Measurements from ENCODE around the gene CYTH1. TPM values are rescaled to one million over a fixed set of nuclear protein-coding genes. Genes with fewer than 3 reads are reported as not detected.
"Not testable (repeated sequence)": the region's sequence is repeated elsewhere in the genome, so short reads cannot be mapped to it uniquely, and the experiment has no call there.

Gene CYTH1
- total RNA-seq, 1 experiment from 2014 or later: 20.0 TPM

DNA sequence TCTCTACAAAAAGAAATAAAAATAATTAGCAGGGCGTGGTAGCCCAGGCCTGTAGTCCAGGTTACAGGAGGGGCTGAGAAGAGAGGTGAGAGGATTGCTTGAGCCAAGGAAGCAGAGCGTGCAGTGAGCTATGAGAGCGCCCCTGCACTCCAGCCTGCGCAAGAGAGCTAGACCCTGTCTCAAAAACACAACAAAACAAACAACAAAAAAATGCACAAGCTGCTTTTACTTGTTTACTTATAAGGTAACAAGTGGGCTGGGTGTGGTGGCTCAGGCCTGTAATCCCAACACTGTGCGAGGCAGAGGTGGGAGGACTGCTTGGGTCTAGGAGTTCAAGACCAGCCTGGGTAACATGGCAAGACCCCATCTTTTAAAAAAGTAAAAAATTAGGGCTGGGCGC lies 1.7 kb downstream of the CYTH1 start:
- TF ChIP-seq GRHL2 (CRISPR knock-in tag; IDR thresholded peaks at IDR 0.05; ENCODE audit: insufficient replicate concordance, severe bottlenecking): no peak
- TF ChIP-seq TEAD4 (CRISPR knock-in tag; IDR thresholded peaks at IDR 0.05): no peak
- TF ChIP-seq SOX15 (CRISPR knock-in tag; IDR thresholded peaks at IDR 0.05): no peak
- TF ChIP-seq, protein P1, sequence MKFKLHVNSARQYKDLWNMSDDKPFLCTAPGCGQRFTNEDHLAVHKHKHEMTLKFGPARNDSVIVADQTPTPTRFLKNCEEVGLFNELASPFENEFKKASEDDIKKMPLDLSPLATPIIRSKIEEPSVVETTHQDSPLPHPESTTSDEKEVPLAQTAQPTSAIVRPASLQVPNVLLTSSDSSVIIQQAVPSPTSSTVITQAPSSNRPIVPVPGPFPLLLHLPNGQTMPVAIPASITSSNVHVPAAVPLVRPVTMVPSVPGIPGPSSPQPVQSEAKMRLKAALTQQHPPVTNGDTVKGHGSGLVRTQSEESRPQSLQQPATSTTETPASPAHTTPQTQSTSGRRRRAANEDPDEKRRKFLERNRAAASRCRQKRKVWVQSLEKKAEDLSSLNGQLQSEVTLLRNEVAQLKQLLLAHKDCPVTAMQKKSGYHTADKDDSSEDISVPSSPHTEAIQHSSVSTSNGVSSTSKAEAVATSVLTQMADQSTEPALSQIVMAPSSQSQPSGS (CRISPR knock-in tag; IDR thresholded peaks at IDR 0.05; ENCODE audit: borderline replicate concordance, low read depth): no peak
- no peak for TF ChIP-seq RELA (CRISPR knock-in tag; IDR thresholded peaks at IDR 0.05; ENCODE audit: borderline replicate concordance)
- no peak for TF ChIP-seq RORB (CRISPR knock-in tag; IDR thresholded peaks at IDR 0.05)
- TF ChIP-seq, protein P2, sequence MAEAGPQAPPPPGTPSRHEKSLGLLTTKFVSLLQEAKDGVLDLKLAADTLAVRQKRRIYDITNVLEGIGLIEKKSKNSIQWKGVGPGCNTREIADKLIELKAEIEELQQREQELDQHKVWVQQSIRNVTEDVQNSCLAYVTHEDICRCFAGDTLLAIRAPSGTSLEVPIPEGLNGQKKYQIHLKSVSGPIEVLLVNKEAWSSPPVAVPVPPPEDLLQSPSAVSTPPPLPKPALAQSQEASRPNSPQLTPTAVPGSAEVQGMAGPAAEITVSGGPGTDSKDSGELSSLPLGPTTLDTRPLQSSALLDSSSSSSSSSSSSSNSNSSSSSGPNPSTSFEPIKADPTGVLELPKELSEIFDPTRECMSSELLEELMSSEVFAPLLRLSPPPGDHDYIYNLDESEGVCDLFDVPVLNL (CRISPR knock-in tag; IDR thresholded peaks at IDR 0.05; ENCODE audit: borderline replicate concordance, low read depth): no peak
- no peak for TF ChIP-seq ZNF138 (CRISPR knock-in tag; conservative IDR thresholded peaks at IDR 0.05)
- TF ChIP-seq, protein P3, sequence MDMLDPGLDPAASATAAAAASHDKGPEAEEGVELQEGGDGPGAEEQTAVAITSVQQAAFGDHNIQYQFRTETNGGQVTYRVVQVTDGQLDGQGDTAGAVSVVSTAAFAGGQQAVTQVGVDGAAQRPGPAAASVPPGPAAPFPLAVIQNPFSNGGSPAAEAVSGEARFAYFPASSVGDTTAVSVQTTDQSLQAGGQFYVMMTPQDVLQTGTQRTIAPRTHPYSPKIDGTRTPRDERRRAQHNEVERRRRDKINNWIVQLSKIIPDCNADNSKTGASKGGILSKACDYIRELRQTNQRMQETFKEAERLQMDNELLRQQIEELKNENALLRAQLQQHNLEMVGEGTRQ (CRISPR knock-in tag; IDR thresholded peaks at IDR 0.05): no peak
- TF ChIP-seq, protein P4, sequence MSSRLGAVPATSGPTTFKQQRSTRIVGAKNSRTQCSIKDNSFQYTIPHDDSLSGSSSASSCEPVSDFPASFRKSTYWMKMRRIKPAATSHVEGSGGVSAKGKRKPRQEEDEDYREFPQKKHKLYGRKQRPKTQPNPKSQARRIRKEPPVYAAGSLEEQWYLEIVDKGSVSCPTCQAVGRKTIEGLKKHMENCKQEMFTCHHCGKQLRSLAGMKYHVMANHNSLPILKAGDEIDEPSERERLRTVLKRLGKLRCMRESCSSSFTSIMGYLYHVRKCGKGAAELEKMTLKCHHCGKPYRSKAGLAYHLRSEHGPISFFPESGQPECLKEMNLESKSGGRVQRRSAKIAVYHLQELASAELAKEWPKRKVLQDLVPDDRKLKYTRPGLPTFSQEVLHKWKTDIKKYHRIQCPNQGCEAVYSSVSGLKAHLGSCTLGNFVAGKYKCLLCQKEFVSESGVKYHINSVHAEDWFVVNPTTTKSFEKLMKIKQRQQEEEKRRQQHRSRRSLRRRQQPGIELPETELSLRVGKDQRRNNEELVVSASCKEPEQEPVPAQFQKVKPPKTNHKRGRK (CRISPR knock-in tag; IDR thresholded peaks at IDR 0.05; ENCODE audit: borderline replicate concordance): no peak
- TF ChIP-seq, protein P5, sequence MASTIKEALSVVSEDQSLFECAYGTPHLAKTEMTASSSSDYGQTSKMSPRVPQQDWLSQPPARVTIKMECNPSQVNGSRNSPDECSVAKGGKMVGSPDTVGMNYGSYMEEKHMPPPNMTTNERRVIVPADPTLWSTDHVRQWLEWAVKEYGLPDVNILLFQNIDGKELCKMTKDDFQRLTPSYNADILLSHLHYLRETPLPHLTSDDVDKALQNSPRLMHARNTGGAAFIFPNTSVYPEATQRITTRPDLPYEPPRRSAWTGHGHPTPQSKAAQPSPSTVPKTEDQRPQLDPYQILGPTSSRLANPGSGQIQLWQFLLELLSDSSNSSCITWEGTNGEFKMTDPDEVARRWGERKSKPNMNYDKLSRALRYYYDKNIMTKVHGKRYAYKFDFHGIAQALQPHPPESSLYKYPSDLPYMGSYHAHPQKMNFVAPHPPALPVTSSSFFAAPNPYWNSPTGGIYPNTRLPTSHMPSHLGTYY (CRISPR knock-in tag; IDR thresholded peaks at IDR 0.05): no peak
- no peak for TF ChIP-seq NR2C2 (CRISPR knock-in tag; IDR thresholded peaks at IDR 0.05)
- no peak for TF ChIP-seq NR1H2 (CRISPR knock-in tag; IDR thresholded peaks at IDR 0.05)
- TF ChIP-seq TP53 (CRISPR knock-in tag; IDR thresholded peaks at IDR 0.05): no peak
- TF ChIP-seq FOXJ3 (CRISPR knock-in tag; IDR thresholded peaks at IDR 0.05; ENCODE audit: borderline replicate concordance): no peak
- POLR2A ChIA-PET: no interaction called here
- CTCF ChIA-PET: interaction anchor here (1.0 to 1.2 kb wide), 2 partner anchors 34 to 72 kb away, joined by 3 read pairs; no protein-coding TSS in a partner anchor
- Mint-ChIP-seq H3K27me3 (ENCODE audit: low read depth) (peaks cover 3% of the 10 kb centered on the region; the same call in 1 of the 2 replicates), H3K36me3 (no peaks in the 10 kb centered on the region), H3K4me3 (peak overlapping the region; percentile 37), H3K27ac (no peak overlapping the region), H3K9me3 (no peaks in the 10 kb centered on the region), H3K4me1 (peaks cover 19% of the 10 kb centered on the region)
- DNase-seq (ENCODE audit: low spot score): no peak
- ATAC-seq: no peak

DNA sequence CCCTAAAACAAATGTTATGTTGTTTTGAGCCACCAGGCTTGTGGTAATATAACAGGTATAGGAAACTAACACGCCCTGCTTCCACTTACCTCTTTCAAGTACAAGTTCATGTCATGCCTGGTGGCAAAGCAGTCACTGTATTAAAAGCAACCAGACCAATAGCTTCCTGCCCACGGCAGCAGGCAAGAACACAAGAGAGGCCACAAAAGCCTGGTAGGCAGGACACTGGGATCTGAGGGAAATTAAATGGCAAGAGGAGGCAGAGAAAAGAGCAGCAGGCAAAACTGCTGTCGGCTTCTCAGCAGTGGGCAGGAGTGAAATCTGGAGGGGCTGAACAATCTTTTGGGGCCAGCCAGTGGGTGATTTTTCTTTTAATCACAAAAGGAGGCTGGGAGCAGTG lies 2.2 kb downstream of the CYTH1 start:
- TF ChIP-seq ZNF423 (CRISPR knock-in tag; IDR thresholded peaks at IDR 0.05) (no peak), PRRX2 (CRISPR knock-in tag; IDR thresholded peaks at IDR 0.05) (no peak), FOXP1 (CRISPR knock-in tag; IDR thresholded peaks at IDR 0.05; ENCODE audit: borderline replicate concordance) (no peak), RELA (CRISPR knock-in tag; IDR thresholded peaks at IDR 0.05; ENCODE audit: borderline replicate concordance) (no peak), NFATC4 (CRISPR knock-in tag; IDR thresholded peaks at IDR 0.05) (no peak), RORB (CRISPR knock-in tag; IDR thresholded peaks at IDR 0.05) (no peak), ZNF317 (CRISPR knock-in tag; IDR thresholded peaks at IDR 0.05; ENCODE audit: borderline replicate concordance, low read depth) (no peak), NR1H2 (CRISPR knock-in tag; IDR thresholded peaks at IDR 0.05) (no peak), ZNF263 (CRISPR knock-in tag; IDR thresholded peaks at IDR 0.05; ENCODE audit: low read depth) (no peak)
- TF ChIP-seq, protein P6, sequence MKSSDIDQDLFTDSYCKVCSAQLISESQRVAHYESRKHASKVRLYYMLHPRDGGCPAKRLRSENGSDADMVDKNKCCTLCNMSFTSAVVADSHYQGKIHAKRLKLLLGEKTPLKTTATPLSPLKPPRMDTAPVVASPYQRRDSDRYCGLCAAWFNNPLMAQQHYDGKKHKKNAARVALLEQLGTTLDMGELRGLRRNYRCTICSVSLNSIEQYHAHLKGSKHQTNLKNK (CRISPR knock-in tag; IDR thresholded peaks at IDR 0.05): no peak
- TF ChIP-seq, protein P3 (CRISPR knock-in tag; IDR thresholded peaks at IDR 0.05): no peak
- TF ChIP-seq, protein P7, sequence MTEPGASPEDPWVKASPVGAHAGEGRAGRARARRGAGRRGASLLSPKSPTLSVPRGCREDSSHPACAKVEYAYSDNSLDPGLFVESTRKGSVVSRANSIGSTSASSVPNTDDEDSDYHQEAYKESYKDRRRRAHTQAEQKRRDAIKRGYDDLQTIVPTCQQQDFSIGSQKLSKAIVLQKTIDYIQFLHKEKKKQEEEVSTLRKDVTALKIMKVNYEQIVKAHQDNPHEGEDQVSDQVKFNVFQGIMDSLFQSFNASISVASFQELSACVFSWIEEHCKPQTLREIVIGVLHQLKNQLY (CRISPR knock-in tag; IDR thresholded peaks at IDR 0.05): no peak
- Mint-ChIP-seq H3K4me1 (peaks cover 20% of the 10 kb centered on the region), H3K27ac (peak overlapping the region; percentile 86), H3K36me3 (no peaks in the 10 kb centered on the region), H3K9me3 (no peaks in the 10 kb centered on the region), H3K4me3 (peak overlapping the region; percentile 37), H3K27me3 (ENCODE audit: low read depth) (peaks cover 3% of the 10 kb centered on the region; the same call in 1 of the 2 replicates)
- POLR2A ChIA-PET: no interaction called here
- ATAC-seq: no peak
- no peak for DNase-seq (ENCODE audit: low spot score)
- CTCF ChIA-PET: no interaction called here

DNA sequence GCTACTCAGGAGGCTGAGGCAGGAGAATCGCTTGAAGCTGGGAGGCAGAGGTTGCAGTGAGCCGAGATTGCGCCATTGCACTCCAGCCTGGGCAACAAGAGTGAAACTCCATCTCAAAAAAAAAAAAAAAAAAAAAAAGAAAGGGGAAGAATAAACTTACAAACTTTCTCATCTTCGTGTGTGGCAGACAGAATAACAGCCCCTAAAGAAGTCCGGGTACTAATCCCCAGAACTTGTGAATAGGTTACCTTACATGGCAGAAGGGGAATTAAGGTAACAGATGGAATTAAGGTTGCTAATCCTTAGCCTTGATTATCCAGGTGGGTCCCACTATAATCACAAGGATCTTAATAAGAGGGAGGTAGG lies 2.8 kb downstream of the CYTH1 start:
- CTCF ChIA-PET: interaction anchor here (0.7 kb wide), 1 partner anchor 8 kb away, joined by 3 read pairs; no protein-coding TSS in a partner anchor
- POLR2A ChIA-PET; H3K4me3 Mint-ChIP-seq; DNase-seq (ENCODE audit: low spot score); H3K27me3 Mint-ChIP-seq (ENCODE audit: low read depth); H3K27ac Mint-ChIP-seq; H3K9me3 Mint-ChIP-seq; ATAC-seq; H3K36me3 Mint-ChIP-seq: not testable (repeated sequence)
- peaks cover 24% of the 10 kb centered on the region for H3K4me1 Mint-ChIP-seq

All from WTC11 (cell line).